HepG2 (cell line): Measurements from ENCODE around the gene GIPC2. TPM values are rescaled to one million over a fixed set of nuclear protein-coding genes. Genes with fewer than 3 reads are reported as not detected.

Experiments
- ATAC-seq: fragments of 200-7000 bp; cut with Tn5 transposase; 3 replicates; pipeline ENCODE4 v1.9.1; 2020; ENCODE audit warnings: mild to moderate bottlenecking, moderate library complexity
- BruUV-seq: library from RNA; stranded (reverse); fragments of 400-500 nt; replicated peaks from 2 replicates; lab custom pipeline; 2021; lab: Mats Ljungman, UMichigan
- CTCF ChIA-PET: fragments of 300-600 bp; formaldehyde crosslinking; extraction: SDS; loops from one replicate; lab custom pipeline; 2021; ENCODE audit warnings: low total read pairs, inconsistent platforms, low intra/inter-chr PET ratio; lab: Yijun Ruan, JAX
- POLR2A ChIA-PET: fragments of 350-600 bp; sonication (Branson Sonifier 250); formaldehyde crosslinking; loops from one replicate; lab custom pipeline; 2020; ENCODE audit warnings: antibody characterized with exemption, inconsistent platforms; lab: Yijun Ruan, JAX
- DNase-seq: peaks from one replicate; pipeline ENCODE4 v3.0.0-alpha.2; 2015; ENCODE audit warnings: low spot score
- FAIRE-seq: peaks from 3 replicates; lab custom pipeline; 2011; peaks lifted over from hg19 to GRCh38; lab: Jason Lieb, UNC
- H2AFZ ChIP-seq: one replicate; pipeline ENCODE4 v1.6.1; 2011; ENCODE audit warnings: low read length, inconsistent platforms
- H3K27ac ChIP-seq: fragments of 300-600 bp; 3 replicates; pipeline ENCODE4 v1.8.0; 2011; ENCODE audit warnings: mixed run types, mild to moderate bottlenecking, mixed read lengths, low read length, inconsistent platforms; ENCODE audit not compliant: insufficient read depth; ENCODE audit errors: extremely low read length
- H3K27me3 ChIP-seq, 2 experiments: fragments of 200-600 bp in 1 of 2; 2 replicates in 1 of 2; 3 replicates in 1 of 2; pipeline versions ENCODE4 v1.6.0 to v1.8.0; 2011; ENCODE audit warnings: low read length in 2 of 2, mild to moderate bottlenecking in 2 of 2, moderate library complexity in 2 of 2, inconsistent platforms in 1 of 2; ENCODE audit not compliant: insufficient read depth in 2 of 2, control insufficient read depth in 1 of 2
- H3K36me3 ChIP-seq, 2 experiments: fragments of 200-600 bp in 1 of 2; replicated peaks in 1 of 2; 2 replicates in 1 of 2; 3 replicates in 1 of 2; pipeline versions ENCODE4 v1.5.1 to v1.8.0; 2011; ENCODE audit warnings: low read length in 2 of 2, inconsistent platforms in 1 of 2; ENCODE audit not compliant: insufficient read depth in 2 of 2, control insufficient read depth in 1 of 2
- H3K4me1 ChIP-seq: 2 replicates; pipeline ENCODE4 v1.5.1; 2012; ENCODE audit warnings: low read length, inconsistent platforms; ENCODE audit not compliant: insufficient read depth
- H3K4me2 ChIP-seq: 2 replicates; pipeline ENCODE4 v1.6.0; 2011; ENCODE audit warnings: low read depth, low read length, inconsistent platforms
- H3K4me3 ChIP-seq, 3 experiments: fragments of 200-600 bp in 1 of 3; sonication (generic), shearing (Covaris generic) in 1 of 3; replicated peaks in 1 of 3; 2 replicates each; pipeline ENCODE4 v1.5.1; 2011 to 2016; ENCODE audit warnings: low read length in 3 of 3, inconsistent platforms in 2 of 3, low read depth in 2 of 3, mild to moderate bottlenecking in 2 of 3, control low read depth in 1 of 3, mixed read lengths in 1 of 3; ENCODE audit not compliant: insufficient read depth in 1 of 3
- H3K79me2 ChIP-seq: one replicate; pipeline ENCODE4 v1.6.1; 2011; ENCODE audit warnings: low read length, inconsistent platforms; ENCODE audit not compliant: insufficient read depth
- H3K9ac ChIP-seq: 2 replicates; pipeline ENCODE4 v1.6.0; 2011; ENCODE audit warnings: mild to moderate bottlenecking, low read depth, low read length, inconsistent platforms; ENCODE audit not compliant: insufficient read depth
- H3K9me3 ChIP-seq: 2 replicates; pipeline ENCODE4 v1.5.1; 2012; ENCODE audit warnings: mild to moderate bottlenecking, low read length
- H4K20me1 ChIP-seq: 2 replicates; pipeline ENCODE4 v1.6.0; 2011; ENCODE audit warnings: inconsistent platforms, mild to moderate bottlenecking, low read length, moderate library complexity; ENCODE audit not compliant: insufficient read depth
- CBX5 ChIP-seq: sonication (generic); formaldehyde crosslinking; IDR thresholded peaks from 2 replicates; pipeline ENCODE4 v1.4.0; 2020; ENCODE audit warnings: missing genetic modification reagents, borderline replicate concordance
- ELF4 ChIP-seq: sonication (generic); formaldehyde crosslinking; IDR thresholded peaks from 2 replicates; pipeline ENCODE4 v1.5.0; 2020; ENCODE audit warnings: missing genetic modification reagents, mild to moderate bottlenecking, moderate library complexity, borderline replicate concordance
- FOXC1 ChIP-seq: sonication (generic); formaldehyde crosslinking; IDR thresholded peaks from 2 replicates; pipeline ENCODE4 v1.8.0; 2022; ENCODE audit warnings: mild to moderate bottlenecking, missing genetic modification reagents, borderline replicate concordance
- FOXK2 ChIP-seq: fragments of 450-650 bp; IDR thresholded peaks from 2 replicates; pipeline ENCODE4 v1.6.1; 2016
- HES4 ChIP-seq: sonication (generic); formaldehyde crosslinking; IDR thresholded peaks from 2 replicates; pipeline ENCODE4 v1.9.0; 2021; ENCODE audit warnings: mild to moderate bottlenecking, missing genetic modification reagents, borderline replicate concordance
- KDM5A ChIP-seq: fragments of 200-600 bp; sonication (generic); IDR thresholded peaks from 2 replicates; pipeline ENCODE4 v1.7.0; 2018; ENCODE audit warnings: antibody characterized with exemption, mild to moderate bottlenecking, low read length, borderline replicate concordance
- KLF9 ChIP-seq: IDR thresholded peaks from 2 replicates; pipeline ENCODE4 v1.6.1; 2016; ENCODE audit warnings: low read depth
- NCOA1 ChIP-seq: sonication (generic); formaldehyde crosslinking; IDR thresholded peaks from 2 replicates; pipeline ENCODE4 v1.9.0; 2021; ENCODE audit warnings: missing genetic modification reagents
- PHB2 ChIP-seq: fragments of 450-650 bp; IDR thresholded peaks from 2 replicates; pipeline ENCODE4 v1.6.1; 2018; ENCODE audit not compliant: partially characterized antibody
- YY1 ChIP-seq: IDR thresholded peaks from 2 replicates; pipeline ENCODE4 v1.6.1; 2011; ENCODE audit warnings: low read length, low read depth, moderate library complexity, mild to moderate bottlenecking; ENCODE audit not compliant: insufficient read depth, insufficient replicate concordance
- ZBTB38 ChIP-seq: sonication (generic); formaldehyde crosslinking; IDR thresholded peaks from 2 replicates; pipeline ENCODE4 v1.5.1; 2020; ENCODE audit warnings: mild to moderate bottlenecking, missing genetic modification reagents
- ZNF446 ChIP-seq: sonication (generic); formaldehyde crosslinking; IDR thresholded peaks from 2 replicates; pipeline ENCODE4 v1.5.0; 2020; ENCODE audit warnings: mild to moderate bottlenecking, missing genetic modification reagents
- ZZZ3 ChIP-seq: sonication (generic); formaldehyde crosslinking; IDR thresholded peaks from 2 replicates; pipeline ENCODE4 v1.4.0; 2020; ENCODE audit warnings: missing genetic modification reagents, mild to moderate bottlenecking, borderline replicate concordance
- WGBS: methylation state at CpG from one replicate; pipeline ENCODE4 v1.1.6; 2017; ENCODE audit warnings: low lambda C conversion rate; 5-methylcytosine and 5-hydroxymethylcytosine counted together
- in situ Hi-C: cut with HindIII; loops from 2 replicates; pipeline ENCODE4 v1.10.0; 2017; ENCODE audit warnings: low pct_unique_long_range_greater_than_20kb; ENCODE audit not compliant: extremely low pct_ligation_motif_present
- intact Hi-C: fragments of 100-400 bp; cut with micrococcal nuclease; formaldehyde crosslinking; loops from one replicate; pipeline ENCODE4 v1.10.0; 2022; ENCODE audit not compliant: unreplicated experiment
- polyA plus RNA-seq, 8 experiments: library from polyadenylated mRNA; depleted of rRNA in 3 of 8; stranded (reverse) in 7 of 8; unstranded in 1 of 8; fragments of >200 nt; fragmentation: Illumina TruSeq in 4 of 8; extraction: Trizol in 4 of 8; gene quantifications; 2 replicates each; pipeline versions ENCODE4 v1.2.1 to v1.2.3, GENCODE V29; 2011 to 2016; ENCODE audit warnings: low read depth in 4 of 8, missing spikeins in 1 of 8, mixed read lengths in 1 of 8; ENCODE audit not compliant: insufficient read depth in 1 of 8
- total RNA-seq, 5 experiments: library from RNA; depleted of rRNA; stranded (reverse); fragments of >200 nt; fragmentation: Illumina TruSeq; extraction: Trizol; gene quantifications; 2 replicates each; pipeline ENCODE4 v1.2.3, GENCODE V29; 2016; ENCODE audit warnings: low read depth in 1 of 5
- TF ChIP-seq, protein P1 (sequence below): sonication (generic); formaldehyde crosslinking; IDR thresholded peaks from 2 replicates; pipeline ENCODE4 v1.4.0; 2020; ENCODE audit warnings: missing genetic modification reagents, borderline replicate concordance
- TF ChIP-seq, protein P2 (sequence below): sonication (generic); formaldehyde crosslinking; conservative IDR thresholded peaks from 2 replicates; pipeline ENCODE4 v1.8.0; 2022; ENCODE audit warnings: missing genetic modification reagents

GIPC2 gene
- total and polyA plus RNA-seq, 2 of the 13 experiments (the other 11 are each of a cell fraction or from before 2014, with no cell fraction given), result 6.1 to 21.6 TPM

DNA sequence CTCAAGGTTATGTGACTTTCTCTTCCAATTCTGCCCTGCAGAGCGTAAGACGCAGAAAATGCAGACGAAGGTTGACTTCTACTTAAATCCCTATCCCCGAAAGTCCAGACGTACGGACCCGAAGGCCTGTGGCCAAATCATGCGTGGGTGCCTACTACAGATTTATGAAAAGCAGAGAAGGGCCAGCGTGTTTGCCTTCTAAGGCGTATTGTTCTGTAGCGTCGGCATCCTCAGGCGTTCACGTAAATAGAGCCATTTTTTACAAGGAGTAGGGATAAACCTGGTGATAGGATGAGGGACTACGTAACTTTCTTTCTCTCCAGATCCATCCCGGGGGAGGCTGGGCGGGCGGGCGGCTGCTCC, 222 bp upstream of the GIPC2 start:
- H3K9ac ChIP-seq, result peak overlapping the region; percentile 80; the same call in 1 of the 2 replicates
- BruUV-seq, result TSS peak; percentile 72
- DNase-seq, result no peak
- peak overlapping the region; percentile 33 for H2AFZ ChIP-seq
- H3K4me2 ChIP-seq, result peak overlapping the region; percentile 88
- H3K36me3 ChIP-seq, result no peaks in the 10 kb centered on the region
- 1% methylated on average over 13 of the region's 19 CpGs for WGBS
- peaks cover 41% of the 10 kb centered on the region for H3K79me2 ChIP-seq
- intact Hi-C loops (loop anchor here (1.0 to 5.0 kb wide), 3 partner anchors 41 to 67 kb away; partner anchors contain the start of genes DNAJB4 and FUBP1), in situ Hi-C loops (no loop called here)
- no peaks in the 10 kb centered on the region for H3K9me3 ChIP-seq
- no peak for FAIRE-seq
- H3K27me3 ChIP-seq, result no peaks in the 10 kb centered on the region; a peak in 1 of 5 replicates
- peak overlapping the region; percentile 86 for H3K27ac ChIP-seq
- peak overlapping the region; percentile 79 to 96 (median 90) for H3K4me3 ChIP-seq
- POLR2A ChIA-PET, result interaction anchor here (1.1 to 5.1 kb wide), 3 partner anchors 41 to 67 kb away, joined by 3 to 56 read pairs (median 12); partner anchors contain the start of genes DNAJB4 and FUBP1
- no peak for ATAC-seq
- peaks cover 56% of the 10 kb centered on the region for H3K4me1 ChIP-seq
- no peaks in the 10 kb centered on the region for H4K20me1 ChIP-seq
- CTCF ChIA-PET, result no interaction called here
- TF ChIP-seq ELF4 (CRISPR knock-in tag) (0 out of 2 replicates have a peak, but pooled peaks have one; percentile 36), KLF9 (0 out of 2 replicates have a peak, but pooled peaks have one; percentile 16), KDM5A (peak; percentile 25; the same call in 1 of the 2 replicates), FOXK2 (no peak), NCOA1 (CRISPR knock-in tag) (peak; percentile 59; the same call in 1 of the 2 replicates), HES4 (CRISPR knock-in tag) (no peak), FOXC1 (peak; percentile 46; the same call in 1 of the 2 replicates), YY1 (no peak), CBX5 (CRISPR knock-in tag) (peak; percentile 30; the same call in 1 of the 2 replicates), PHB2 (no peak), ZZZ3 (CRISPR knock-in tag) (no peak), ZNF446 (CRISPR knock-in tag) (0 out of 2 replicates have a peak, but pooled peaks have one; percentile 12), ZBTB38 (CRISPR knock-in tag) (no peak)
- TF ChIP-seq, protein P1, sequence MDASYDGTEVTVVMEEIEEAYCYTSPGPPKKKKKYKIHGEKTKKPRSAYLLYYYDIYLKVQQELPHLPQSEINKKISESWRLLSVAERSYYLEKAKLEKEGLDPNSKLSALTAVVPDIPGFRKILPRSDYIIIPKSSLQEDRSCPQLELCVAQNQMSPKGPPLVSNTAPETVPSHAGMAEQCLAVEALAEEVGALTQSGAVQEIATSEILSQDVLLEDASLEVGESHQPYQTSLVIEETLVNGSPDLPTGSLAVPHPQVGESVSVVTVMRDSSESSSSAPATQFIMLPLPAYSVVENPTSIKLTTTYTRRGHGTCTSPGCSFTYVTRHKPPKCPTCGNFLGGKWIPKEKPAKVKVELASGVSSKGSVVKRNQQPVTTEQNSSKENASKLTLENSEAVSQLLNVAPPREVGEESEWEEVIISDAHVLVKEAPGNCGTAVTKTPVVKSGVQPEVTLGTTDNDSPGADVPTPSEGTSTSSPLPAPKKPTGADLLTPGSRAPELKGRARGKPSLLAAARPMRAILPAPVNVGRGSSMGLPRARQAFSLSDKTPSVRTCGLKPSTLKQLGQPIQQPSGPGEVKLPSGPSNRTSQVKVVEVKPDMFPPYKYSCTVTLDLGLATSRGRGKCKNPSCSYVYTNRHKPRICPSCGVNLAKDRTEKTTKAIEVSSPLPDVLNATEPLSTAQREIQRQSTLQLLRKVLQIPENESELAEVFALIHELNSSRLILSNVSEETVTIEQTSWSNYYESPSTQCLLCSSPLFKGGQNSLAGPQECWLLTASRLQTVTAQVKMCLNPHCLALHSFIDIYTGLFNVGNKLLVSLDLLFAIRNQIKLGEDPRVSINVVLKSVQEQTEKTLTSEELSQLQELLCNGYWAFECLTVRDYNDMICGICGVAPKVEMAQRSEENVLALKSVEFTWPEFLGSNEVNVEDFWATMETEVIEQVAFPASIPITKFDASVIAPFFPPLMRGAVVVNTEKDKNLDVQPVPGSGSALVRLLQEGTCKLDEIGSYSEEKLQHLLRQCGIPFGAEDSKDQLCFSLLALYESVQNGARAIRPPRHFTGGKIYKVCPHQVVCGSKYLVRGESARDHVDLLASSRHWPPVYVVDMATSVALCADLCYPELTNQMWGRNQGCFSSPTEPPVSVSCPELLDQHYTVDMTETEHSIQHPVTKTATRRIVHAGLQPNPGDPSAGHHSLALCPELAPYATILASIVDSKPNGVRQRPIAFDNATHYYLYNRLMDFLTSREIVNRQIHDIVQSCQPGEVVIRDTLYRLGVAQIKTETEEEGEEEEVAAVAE (CRISPR knock-in tag), result 0 out of 2 replicates have a peak, but pooled peaks have one; percentile 10
- TF ChIP-seq, protein P2, sequence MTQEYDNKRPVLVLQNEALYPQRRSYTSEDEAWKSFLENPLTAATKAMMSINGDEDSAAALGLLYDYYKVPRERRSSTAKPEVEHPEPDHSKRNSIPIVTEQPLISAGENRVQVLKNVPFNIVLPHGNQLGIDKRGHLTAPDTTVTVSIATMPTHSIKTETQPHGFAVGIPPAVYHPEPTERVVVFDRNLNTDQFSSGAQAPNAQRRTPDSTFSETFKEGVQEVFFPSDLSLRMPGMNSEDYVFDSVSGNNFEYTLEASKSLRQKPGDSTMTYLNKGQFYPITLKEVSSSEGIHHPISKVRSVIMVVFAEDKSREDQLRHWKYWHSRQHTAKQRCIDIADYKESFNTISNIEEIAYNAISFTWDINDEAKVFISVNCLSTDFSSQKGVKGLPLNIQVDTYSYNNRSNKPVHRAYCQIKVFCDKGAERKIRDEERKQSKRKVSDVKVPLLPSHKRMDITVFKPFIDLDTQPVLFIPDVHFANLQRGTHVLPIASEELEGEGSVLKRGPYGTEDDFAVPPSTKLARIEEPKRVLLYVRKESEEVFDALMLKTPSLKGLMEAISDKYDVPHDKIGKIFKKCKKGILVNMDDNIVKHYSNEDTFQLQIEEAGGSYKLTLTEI, result no peak
